A673 (cell line): Measurements from ENCODE around the gene PDE10A. TPM values are rescaled to one million over a fixed set of nuclear protein-coding genes. Genes with fewer than 3 reads are reported as not detected.

ENCODE experiments used
- Bru-seq: library from RNA; stranded (reverse); fragments of 400-500 nt; gene quantifications from one replicate; lab custom pipeline; 2021; lab: Mats Ljungman, UMichigan
- BruChase-seq, 2 experiments: library from RNA; stranded (reverse); fragments of 400-500 nt; gene quantifications; one replicate each; lab custom pipeline; 2021; lab: Mats Ljungman, UMichigan
- BruUV-seq: library from RNA; stranded (reverse); fragments of 400-500 nt; replicated peaks from 2 replicates; lab custom pipeline; 2021; lab: Mats Ljungman, UMichigan
- CTCF ChIA-PET: fragments of 300-600 bp; sonication (Branson Sonifier 250); formaldehyde crosslinking; loops from one replicate; lab custom pipeline; 2022; ENCODE audit warnings: antibody characterized with exemption; lab: Charles Lee
- POLR2A ChIA-PET: fragments of 300-600 bp; sonication (Branson Sonifier 250); formaldehyde crosslinking; loops from one replicate; lab custom pipeline; 2022; ENCODE audit warnings: antibody characterized with exemption; ENCODE audit not compliant: low non-redundant PET; lab: Charles Lee
- DNase-seq: peaks from one replicate; pipeline ENCODE4 v3.0.0-alpha.2; 2015; ENCODE audit warnings: low spot score
- H3K27ac ChIP-seq: fragments of 200-600 bp; sonication (generic); 2 replicates; pipeline ENCODE4 v1.5.1; 2016; ENCODE audit warnings: mixed run types, low read depth, mild to moderate bottlenecking, mixed read lengths, antibody characterized with exemption, low read length; ENCODE audit not compliant: poor library complexity, severe bottlenecking
- H3K27me3 ChIP-seq: fragments of 200-600 bp; sonication (generic); replicated peaks from 2 replicates; pipeline ENCODE4 v1.6.1; 2017; ENCODE audit warnings: mixed run types, low read depth, mild to moderate bottlenecking, mixed read lengths, antibody characterized with exemption, low read length; ENCODE audit not compliant: insufficient read depth, poor library complexity
- H3K36me3 ChIP-seq: fragments of 200-600 bp; sonication (generic); 2 replicates; pipeline ENCODE4 v1.6.1; 2016; ENCODE audit warnings: mixed run types, mild to moderate bottlenecking, mixed read lengths, antibody characterized with exemption, low read length; ENCODE audit not compliant: insufficient read depth, poor library complexity, severe bottlenecking
- H3K4me1 ChIP-seq: fragments of 200-600 bp; sonication (generic); 2 replicates; pipeline ENCODE4 v1.6.1; 2017; ENCODE audit warnings: mixed run types, mild to moderate bottlenecking, mixed read lengths, antibody characterized with exemption, low read length; ENCODE audit not compliant: insufficient read depth, poor library complexity, severe bottlenecking
- H3K4me3 ChIP-seq: fragments of 200-600 bp; sonication (generic); 2 replicates; pipeline ENCODE4 v1.5.1; 2016; ENCODE audit warnings: low read depth, mixed run types, mild to moderate bottlenecking, mixed read lengths, low read length; ENCODE audit not compliant: poor library complexity, severe bottlenecking
- H3K9me3 ChIP-seq: fragments of 200-600 bp; sonication (generic); 2 replicates; pipeline ENCODE4 v1.6.1; 2016; ENCODE audit warnings: mixed run types, low read depth, mild to moderate bottlenecking, mixed read lengths, antibody characterized with exemption, low read length; ENCODE audit not compliant: poor library complexity, severe bottlenecking
- CTCF ChIP-seq: fragments of 300-800, 200-600 bp; sonication (generic); conservative IDR thresholded peaks from 2 replicates; pipeline ENCODE4 v1.5.1; 2017; ENCODE audit warnings: low read depth, mild to moderate bottlenecking, antibody characterized with exemption, low read length, moderate library complexity, mixed read lengths
- EZH2 ChIP-seq: fragments of 200-600 bp; sonication (generic); IDR thresholded peaks from 2 replicates; pipeline ENCODE4 v1.6.1; 2017; ENCODE audit warnings: borderline replicate concordance, low read depth, mild to moderate bottlenecking, mixed read lengths, antibody characterized with exemption, low read length; ENCODE audit not compliant: poor library complexity, severe bottlenecking
- intact Hi-C: fragments of 100-400 bp; cut with micrococcal nuclease; formaldehyde crosslinking; loops from one replicate; pipeline ENCODE4 v1.10.0; 2022; ENCODE audit not compliant: unreplicated experiment
- long read RNA-seq: library from polyadenylated mRNA; stranded (forward); transcript quantifications from one replicate; pipeline ENCODE4 v2.0.0, GENCODE V29; 2022
- total RNA-seq: library from RNA; stranded (reverse); gene quantifications from 2 replicates; pipeline ENCODE4 v1.2.3, GENCODE V29; 2021

PDE10A gene
- total RNA-seq (2.3 and 2.7 TPM in 2 replicates), Bru-seq, nascent RNA (percentile 44 among the genes with signal in this experiment), BruChase-seq, experiment 1, labeled RNA remaining after a 2-hour chase (percentile 43 among the genes with signal in this experiment), BruChase-seq, experiment 2, labeled RNA remaining after a 6-hour chase (percentile 33 among the genes with signal in this experiment)
- long read RNA-seq, full-length matches to known transcripts = 1 of 2 reads
- long read RNA-seq, partial matches to known transcripts = 1 of 2 reads
- long read RNA-seq, other reads (novel, unspliced or antisense) = 0 of 2 reads

GRCh38 chr6:165662749-165663376 lies at the start of gene PDE10A:
Gene PDE10A, minus strand, starts transcription at chr6:165663241. Its CDS starts 430 bp downstream, at chr6:165662811.
- Histone ChIP-seq H3K27ac (no peak within 1 kb of the TSS), H3K4me3 (peak within 1 kb of the TSS; percentile 45), H3K4me1 (no peaks in the 10 kb centered on the region), H3K9me3 (no peaks in the 10 kb centered on the region), H3K36me3 (no peaks in the 10 kb centered on the region), H3K27me3 (peaks cover 92% of the 10 kb centered on the region)
- POLR2A ChIA-PET = no interaction called here
- intact Hi-C loops = no loop called here
- no TSS peak for BruUV-seq
- DNase-seq = peak; percentile 25
- no peak for TF ChIP-seq EZH2
- no peak for TF ChIP-seq CTCF
- CTCF ChIA-PET = no interaction called here

- no peak for DNase-seq
- Histone ChIP-seq H3K36me3 (no peaks in the 10 kb centered on the region), H3K27me3 (peaks cover 17% of the 10 kb centered on the region), H3K27ac (no peak overlapping the region), H3K9me3 (no peaks in the 10 kb centered on the region), H3K4me3 (no peak overlapping the region), H3K4me1 (no peaks in the 10 kb centered on the region)
- no peak for TF ChIP-seq CTCF
- no peak for TF ChIP-seq EZH2
- ChIA-PET POLR2A (no interaction called here), CTCF (no interaction called here)
- intact Hi-C loops = no loop called here
- BruUV-seq = no TSS peak
Measured at GRCh38 chr6:165708985-165709576, 46.0 kb upstream of the PDE10A start.

- H3K27ac ChIP-seq = no peak overlapping the region
- no peak for DNase-seq
- H3K4me3 ChIP-seq = no peak overlapping the region
- no TSS peak for BruUV-seq
- no peaks in the 10 kb centered on the region for H3K9me3 ChIP-seq
- POLR2A ChIA-PET = no interaction called here
- intact Hi-C loops = no loop called here
- H3K36me3 ChIP-seq = no peaks in the 10 kb centered on the region
- TF ChIP-seq CTCF = no peak
- TF ChIP-seq EZH2 = no peak
- CTCF ChIA-PET = interaction anchor here (0.5 kb wide), 1 partner anchor 684 kb away, joined by 3 read pairs; no protein-coding TSS in a partner anchor
- no peaks in the 10 kb centered on the region for H3K4me1 ChIP-seq
- H3K27me3 ChIP-seq = peaks cover 17% of the 10 kb centered on the region
Measured at GRCh38 chr6:165707067-165707853, 44.2 kb upstream of the PDE10A start.
